ENCODE results near the gene RBM34.
"Not testable (repeated sequence)": the region's sequence is repeated elsewhere in the genome, so short reads cannot be mapped to it uniquely, and the experiment has no call there.

The RBM34 gene

DNA sequence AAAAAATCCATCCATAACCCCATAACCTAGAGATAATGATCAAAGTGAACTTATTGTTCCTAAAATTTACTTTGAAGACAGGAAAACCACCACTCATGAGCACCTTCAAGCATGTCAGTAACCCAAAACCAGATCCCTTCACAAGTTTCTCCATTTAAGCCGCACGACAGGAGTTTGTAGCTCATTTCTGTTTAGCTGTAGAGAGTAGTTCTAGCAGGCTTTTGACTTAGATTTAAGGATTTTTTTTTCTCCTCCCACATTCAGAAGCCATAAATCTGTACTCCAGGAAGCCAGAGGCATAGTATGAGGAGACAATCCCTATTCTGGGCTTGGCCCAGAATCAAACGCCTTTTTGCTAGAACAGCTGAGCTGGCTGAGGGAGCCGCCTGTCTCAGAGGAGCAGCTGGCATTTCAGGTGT, 58.0 kb downstream of the RBM34 start:
- Histone ChIP-seq H3K4me3 (ENCODE audit: low read length) (no peak overlapping the region), H3K9me3 (ENCODE audit: low read length) (no peaks in the 10 kb centered on the region), H3K4me1 (ENCODE audit: insufficient read depth, low read length) (peaks cover 4% of the 10 kb centered on the region)

GRCh38 chr1:235102259-235102582, 58.8 kb downstream of the RBM34 start:
- peaks cover 4% of the 10 kb centered on the region for H3K4me1 ChIP-seq (ENCODE audit: insufficient read depth, low read length)
- no peak overlapping the region for H2AFZ ChIP-seq (ENCODE audit: low read depth, low read length)
- no peaks in the 10 kb centered on the region for H3K9me3 ChIP-seq (ENCODE audit: low read length)
- H3K36me3 ChIP-seq (ENCODE audit: insufficient read depth, low read length), result peaks cover under 1% of the 10 kb centered on the region
- H3K27me3 ChIP-seq (ENCODE audit: insufficient read depth, low read length), result no peaks in the 10 kb centered on the region
- no peak overlapping the region for H3K4me3 ChIP-seq (ENCODE audit: low read length)

More for the DNA sequence above, 58.0 kb downstream of the RBM34 start:
- no peaks in the 10 kb centered on the region for H3K27me3 ChIP-seq (ENCODE audit: insufficient read depth, low read length)
- H2AFZ ChIP-seq (ENCODE audit: low read depth, low read length), result no peak overlapping the region
- peaks cover 3% of the 10 kb centered on the region for H3K36me3 ChIP-seq (ENCODE audit: insufficient read depth, low read length)

DNA sequence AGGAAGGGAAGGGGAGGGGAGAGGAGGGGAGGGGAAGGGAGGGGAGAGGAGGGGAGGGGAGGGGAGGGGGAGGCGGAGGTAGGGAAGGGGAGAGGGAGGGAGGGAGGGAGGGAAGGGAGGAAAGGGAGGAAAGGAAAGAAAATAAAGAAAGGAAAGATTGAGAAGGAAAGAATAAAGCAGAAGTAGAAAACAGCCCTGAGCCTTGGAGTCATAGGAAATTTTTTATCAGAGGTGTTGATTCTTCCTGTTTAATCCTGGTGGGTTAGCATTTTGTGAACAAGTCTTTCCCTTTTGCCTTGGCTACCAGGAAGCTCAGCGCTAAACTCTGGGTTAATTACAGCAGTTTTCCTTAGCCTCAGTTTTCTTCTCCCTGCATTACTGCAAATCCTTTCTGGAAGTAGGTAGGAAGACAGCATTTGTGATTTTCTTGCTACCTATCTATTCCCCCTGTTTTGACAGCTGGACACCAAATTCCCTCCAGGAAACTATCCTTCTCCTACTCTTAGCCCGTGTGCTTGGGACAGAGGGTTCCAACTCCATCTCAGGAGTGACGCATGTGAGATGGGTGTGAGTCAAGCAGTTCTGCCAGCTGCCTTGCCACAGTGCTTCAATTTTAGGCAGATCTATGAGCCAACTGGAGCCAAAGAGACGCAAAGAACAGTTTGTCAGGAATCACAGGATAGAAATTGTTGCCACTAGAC, 59.3 kb downstream of the RBM34 start:
- no peaks in the 10 kb centered on the region for H3K9me3 ChIP-seq (ENCODE audit: low read length)
- no peak overlapping the region for H2AFZ ChIP-seq (ENCODE audit: low read depth, low read length)

GRCh38 chr1:235100194-235100772, 60.8 kb downstream of the RBM34 start:
- Histone ChIP-seq H3K27me3 (ENCODE audit: insufficient read depth, low read length) (no peaks in the 10 kb centered on the region), H3K4me1 (ENCODE audit: insufficient read depth, low read length) (peaks cover 4% of the 10 kb centered on the region), H3K9me3 (ENCODE audit: low read length) (no peaks in the 10 kb centered on the region), H2AFZ (ENCODE audit: low read depth, low read length) (no peak overlapping the region), H3K4me3 (ENCODE audit: low read length) (no peak overlapping the region), H3K36me3 (ENCODE audit: insufficient read depth, low read length) (no peaks in the 10 kb centered on the region)

More for the DNA sequence above, 59.3 kb downstream of the RBM34 start:
- Histone ChIP-seq H3K4me1 (ENCODE audit: insufficient read depth, low read length) (peaks cover 4% of the 10 kb centered on the region), H3K36me3 (ENCODE audit: insufficient read depth, low read length) (no peaks in the 10 kb centered on the region), H3K27me3 (ENCODE audit: insufficient read depth, low read length) (no peaks in the 10 kb centered on the region), H3K4me3 (ENCODE audit: low read length) (no peak overlapping the region)

- no peaks in the 10 kb centered on the region for H3K9me3 ChIP-seq (ENCODE audit: low read length)
- H3K27me3 ChIP-seq (ENCODE audit: insufficient read depth, low read length), result no peaks in the 10 kb centered on the region
- H2AFZ ChIP-seq (ENCODE audit: low read depth, low read length), result no peak overlapping the region
- no peaks in the 10 kb centered on the region for H3K4me1 ChIP-seq (ENCODE audit: insufficient read depth, low read length)
- H3K36me3 ChIP-seq (ENCODE audit: insufficient read depth, low read length), result no peaks in the 10 kb centered on the region
- no peak overlapping the region for H3K4me3 ChIP-seq (ENCODE audit: low read length)
Observed at GRCh38 chr1:235098991-235099390, 62.1 kb downstream of the RBM34 start.

- H3K4me1 ChIP-seq (ENCODE audit: insufficient read depth, low read length), result peaks cover 2% of the 10 kb centered on the region
- no peaks in the 10 kb centered on the region for H3K36me3 ChIP-seq (ENCODE audit: insufficient read depth, low read length)
- no peak overlapping the region for H2AFZ ChIP-seq (ENCODE audit: low read depth, low read length)
- no peaks in the 10 kb centered on the region for H3K9me3 ChIP-seq (ENCODE audit: low read length)
- no peaks in the 10 kb centered on the region for H3K27me3 ChIP-seq (ENCODE audit: insufficient read depth, low read length)
- no peak overlapping the region for H3K4me3 ChIP-seq (ENCODE audit: low read length)
Observed at GRCh38 chr1:235098547-235098946, 62.5 kb downstream of the RBM34 start.

- not testable (repeated sequence) for H3K4me3 ChIP-seq (ENCODE audit: low read length); H3K27me3 ChIP-seq (ENCODE audit: insufficient read depth, low read length); H2AFZ ChIP-seq (ENCODE audit: low read depth, low read length); H3K4me1 ChIP-seq (ENCODE audit: insufficient read depth, low read length); H3K9me3 ChIP-seq (ENCODE audit: low read length); H3K36me3 ChIP-seq (ENCODE audit: insufficient read depth, low read length)
Observed at GRCh38 chr1:235097501-235097900, 63.5 kb downstream of the RBM34 start.

GRCh38 chr1:235095938-235096562, 65.0 kb downstream of the RBM34 start:
- Histone ChIP-seq H2AFZ (ENCODE audit: low read depth, low read length) (no peak overlapping the region), H3K27me3 (ENCODE audit: insufficient read depth, low read length) (no peaks in the 10 kb centered on the region), H3K4me3 (ENCODE audit: low read length) (no peak overlapping the region), H3K36me3 (ENCODE audit: insufficient read depth, low read length) (no peaks in the 10 kb centered on the region), H3K9me3 (ENCODE audit: low read length) (no peaks in the 10 kb centered on the region), H3K4me1 (ENCODE audit: insufficient read depth, low read length) (peaks cover 7% of the 10 kb centered on the region)

GRCh38 chr1:235093696-235094592, 67.1 kb downstream of the RBM34 start:
- H3K4me1 ChIP-seq (ENCODE audit: insufficient read depth, low read length), result peaks cover 16% of the 10 kb centered on the region
- H3K9me3 ChIP-seq (ENCODE audit: low read length), result no peaks in the 10 kb centered on the region
- H3K4me3 ChIP-seq (ENCODE audit: low read length), result peak overlapping the region; percentile 13
- no peak overlapping the region for H2AFZ ChIP-seq (ENCODE audit: low read depth, low read length)
- H3K36me3 ChIP-seq (ENCODE audit: insufficient read depth, low read length), result no peaks in the 10 kb centered on the region
- H3K27me3 ChIP-seq (ENCODE audit: insufficient read depth, low read length), result no peaks in the 10 kb centered on the region

DNA sequence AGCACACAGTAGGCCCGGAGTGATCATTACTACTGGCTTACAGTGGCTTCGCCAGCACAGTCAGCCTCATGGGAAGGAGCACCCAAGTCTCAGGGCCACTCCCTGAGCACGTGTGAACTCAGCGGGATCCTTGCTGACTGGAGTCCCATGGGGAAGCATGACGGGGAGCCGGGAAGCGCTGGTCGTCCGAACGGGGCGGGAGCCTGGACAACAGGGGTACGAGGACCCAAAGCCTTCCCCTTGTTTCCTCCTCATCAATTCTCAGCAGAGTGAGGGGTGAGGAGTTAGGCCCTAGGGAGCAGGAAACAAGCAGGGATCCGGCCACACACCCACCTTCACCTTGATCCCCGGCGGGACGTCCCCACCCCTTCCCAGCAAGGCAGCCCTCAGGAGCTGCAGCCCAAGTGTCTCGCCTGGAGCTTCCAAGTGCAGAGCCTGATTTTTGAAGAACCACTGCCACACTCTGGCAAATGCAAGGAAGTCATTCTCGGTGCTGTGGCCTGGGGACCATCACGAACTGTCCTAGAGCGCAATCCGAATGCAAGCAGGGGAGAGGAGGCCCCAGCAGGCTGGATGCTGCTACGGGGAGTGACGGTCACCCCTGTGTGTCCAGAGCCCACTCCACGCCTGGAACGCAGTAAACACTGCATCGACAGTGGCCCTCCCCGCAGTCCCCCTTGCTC, 67.9 kb downstream of the RBM34 start:
- Histone ChIP-seq H3K4me1 (ENCODE audit: insufficient read depth, low read length) (peaks cover 16% of the 10 kb centered on the region), H3K36me3 (ENCODE audit: insufficient read depth, low read length) (no peaks in the 10 kb centered on the region), H3K9me3 (ENCODE audit: low read length) (no peaks in the 10 kb centered on the region), H2AFZ (ENCODE audit: low read depth, low read length) (no peak overlapping the region), H3K4me3 (ENCODE audit: low read length) (peak overlapping the region; percentile 13), H3K27me3 (ENCODE audit: insufficient read depth, low read length) (no peaks in the 10 kb centered on the region)

- H3K27me3 ChIP-seq (ENCODE audit: insufficient read depth, low read length); H3K9me3 ChIP-seq (ENCODE audit: low read length): not testable (repeated sequence)
- peaks cover 16% of the 10 kb centered on the region for H3K4me1 ChIP-seq (ENCODE audit: insufficient read depth, low read length)
Observed at GRCh38 chr1:235092415-235092814, 68.6 kb downstream of the RBM34 start.

DNA sequence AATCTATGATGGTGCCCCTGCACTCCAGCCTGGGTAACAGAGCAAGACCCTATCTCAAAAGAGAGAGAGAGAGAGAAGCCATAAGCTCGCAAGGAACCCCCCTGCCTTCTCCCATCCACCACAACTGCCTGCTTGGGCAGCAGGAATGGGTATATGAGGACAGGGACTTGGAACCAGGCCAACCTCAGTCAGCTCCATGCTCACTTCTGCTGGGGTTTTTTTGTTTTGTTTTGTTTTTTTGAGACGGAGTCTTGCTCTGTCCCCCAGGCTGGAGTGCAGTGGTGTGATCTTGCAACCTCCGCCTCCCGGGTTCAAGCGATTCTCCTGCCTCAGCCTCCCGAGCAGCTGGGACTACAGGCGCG, 69.0 kb downstream of the RBM34 start:
- H3K27me3 ChIP-seq (ENCODE audit: insufficient read depth, low read length); H3K36me3 ChIP-seq (ENCODE audit: insufficient read depth, low read length); H2AFZ ChIP-seq (ENCODE audit: low read depth, low read length); H3K4me3 ChIP-seq (ENCODE audit: low read length); H3K9me3 ChIP-seq (ENCODE audit: low read length): not testable (repeated sequence)
- peaks cover 16% of the 10 kb centered on the region for H3K4me1 ChIP-seq (ENCODE audit: insufficient read depth, low read length)

More at GRCh38 chr1:235092415-235092814, 68.6 kb downstream of the RBM34 start:
- H3K36me3 ChIP-seq (ENCODE audit: insufficient read depth, low read length); H3K4me3 ChIP-seq (ENCODE audit: low read length); H2AFZ ChIP-seq (ENCODE audit: low read depth, low read length): not testable (repeated sequence)

Measured in neuron (in vitro differentiated cells).